Ishikawa (cell line): ENCODE data around the gene FSCN2.

ENCODE experiments used
- CEBPB ChIP-seq: IDR thresholded peaks from 2 replicates; pipeline ENCODE4 v1.6.1; 2012
- CREB1 ChIP-seq: IDR thresholded peaks from 2 replicates; pipeline ENCODE4 v1.6.1; 2012; ENCODE audit warnings: low read depth
- EGR1 ChIP-seq: IDR thresholded peaks from 2 replicates; pipeline ENCODE4 v1.6.1; 2012
- EP300 ChIP-seq: IDR thresholded peaks from 2 replicates; pipeline ENCODE4 v1.6.1; 2012; ENCODE audit warnings: borderline replicate concordance
- FOXM1 ChIP-seq: IDR thresholded peaks from 2 replicates; pipeline ENCODE4 v1.6.1; 2012; ENCODE audit warnings: low read depth, borderline replicate concordance
- NFIC ChIP-seq: IDR thresholded peaks from 2 replicates; pipeline ENCODE4 v1.6.1; 2012
- RAD21 ChIP-seq: IDR thresholded peaks from 2 replicates; pipeline ENCODE4 v1.6.1; 2012; ENCODE audit warnings: low read depth
- TAF1 ChIP-seq: IDR thresholded peaks from 2 replicates; pipeline ENCODE4 v1.6.1; 2012; ENCODE audit warnings: low read depth, mild to moderate bottlenecking
- TCF12 ChIP-seq: IDR thresholded peaks from 2 replicates; pipeline ENCODE4 v1.6.1; 2012; ENCODE audit warnings: low read depth
- TEAD4 ChIP-seq: IDR thresholded peaks from 2 replicates; pipeline ENCODE4 v1.6.1; 2012
- USF1 ChIP-seq: IDR thresholded peaks from 2 replicates; pipeline ENCODE4 v1.6.1; 2012
- YY1 ChIP-seq: IDR thresholded peaks from 2 replicates; pipeline ENCODE4 v1.6.1; 2012; ENCODE audit warnings: low read depth
- ZBTB7A ChIP-seq: IDR thresholded peaks from 2 replicates; pipeline ENCODE4 v1.6.1; 2012; ENCODE audit warnings: low read depth
- TF ChIP-seq, protein P1 (sequence below): IDR thresholded peaks from 2 replicates; pipeline ENCODE4 v1.6.1; 2012
- TF ChIP-seq, protein P2 (sequence below): IDR thresholded peaks from 2 replicates; pipeline ENCODE4 v1.6.1; 2012; ENCODE audit warnings: low read depth, mild to moderate bottlenecking

FSCN2 gene

GRCh38 chr17:81518113-81518784 is 9.9 kb upstream of the FSCN2 start:
- TF ChIP-seq TAF1 (no peak), YY1 (no peak), EP300 (no peak), CREB1 (no peak), RAD21 (no peak), CEBPB (no peak)
- TF ChIP-seq, protein P1, sequence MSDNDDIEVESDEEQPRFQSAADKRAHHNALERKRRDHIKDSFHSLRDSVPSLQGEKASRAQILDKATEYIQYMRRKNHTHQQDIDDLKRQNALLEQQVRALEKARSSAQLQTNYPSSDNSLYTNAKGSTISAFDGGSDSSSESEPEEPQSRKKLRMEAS: 0 out of 2 replicates have a peak, but pooled peaks have one; percentile 75

DNA sequence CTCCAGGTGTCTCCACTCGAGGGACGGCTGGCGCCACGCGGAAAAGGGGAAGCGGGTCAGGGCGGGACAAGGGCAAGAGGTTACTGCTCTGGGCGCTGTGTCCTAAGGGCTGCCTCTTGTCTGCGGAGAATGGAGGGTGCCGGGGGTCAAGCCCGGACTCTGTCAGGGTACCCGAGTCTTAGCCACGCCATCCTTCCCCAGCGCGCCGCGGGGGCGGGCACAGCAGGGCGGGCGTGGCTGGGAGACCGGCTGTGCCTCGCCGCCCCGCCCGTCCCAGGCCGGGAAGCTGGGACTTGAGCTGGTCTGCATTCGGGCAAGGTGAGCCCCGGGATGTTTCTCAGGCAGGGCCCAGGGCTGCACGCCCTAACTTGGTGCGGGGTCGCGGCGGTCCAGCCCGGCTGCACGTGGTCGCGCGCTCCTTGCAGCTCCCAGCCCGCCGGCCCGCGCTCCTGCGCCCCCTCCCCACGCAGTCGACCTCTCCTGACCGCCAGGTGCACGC is 9.3 kb upstream of the FSCN2 start:
- peak; percentile 79 for TF ChIP-seq EGR1
- no peak for TF ChIP-seq ZBTB7A
- peak; percentile 20; the same call in 1 of the 2 replicates for TF ChIP-seq TCF12

GRCh38 chr17:81519284-81520020 is 8.7 kb upstream of the FSCN2 start:
- TF ChIP-seq YY1: peak; percentile 56
- TF ChIP-seq NFIC: no peak
- TF ChIP-seq RAD21: peak; percentile 48; the same call in 1 of the 2 replicates
- TF ChIP-seq, protein P1: peak; percentile 72; the same call in 1 of the 2 replicates
- TF ChIP-seq ZBTB7A: peak; percentile 78
- TF ChIP-seq EP300: no peak
- TF ChIP-seq USF1: no peak

DNA sequence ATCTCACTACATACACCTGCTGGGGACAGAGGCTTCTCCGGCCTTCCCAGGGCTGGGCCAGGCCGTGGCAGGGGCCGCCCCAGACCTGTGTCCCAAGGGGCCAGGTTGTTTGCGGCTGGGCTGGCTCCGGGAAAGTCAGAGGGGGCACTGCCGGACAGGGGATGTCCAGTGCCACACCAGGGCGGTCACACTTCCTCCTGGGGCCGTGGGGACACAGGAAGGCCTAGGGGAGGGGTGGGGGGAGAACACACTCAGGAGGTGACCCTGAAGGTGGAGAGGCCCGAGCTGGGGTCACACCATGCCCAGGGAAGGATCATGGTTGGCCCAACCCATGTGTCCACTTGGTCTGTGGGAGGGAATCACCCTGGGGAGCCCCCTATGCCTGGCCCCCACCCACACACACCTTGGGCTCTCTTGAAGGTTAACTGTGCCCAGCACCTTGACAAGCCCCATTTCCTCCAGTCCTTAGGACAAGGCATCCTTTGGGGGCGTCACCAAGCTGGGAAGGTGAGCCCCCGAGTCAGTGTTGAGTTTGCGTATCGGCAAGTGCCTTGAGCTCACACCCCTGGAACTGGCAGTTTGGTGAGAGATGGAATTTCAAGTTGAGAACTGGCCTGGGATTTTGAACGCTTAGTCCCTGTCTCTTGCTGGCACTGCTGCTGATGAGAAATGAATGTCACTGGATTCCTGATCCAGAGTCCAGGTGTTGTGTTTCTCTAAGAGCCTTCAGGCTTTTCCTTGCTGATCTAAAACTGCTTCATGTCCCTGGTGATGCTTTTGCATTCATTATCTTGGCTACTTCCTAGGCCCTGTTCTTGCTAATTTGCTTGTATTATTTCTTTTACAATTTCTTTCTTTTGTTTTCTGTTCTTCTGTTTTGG is 7.9 kb upstream of the FSCN2 start:
- TF ChIP-seq CEBPB (no peak), YY1 (no peak), USF1 (no peak), EGR1 (no peak), TEAD4 (no peak), CREB1 (no peak), EP300 (no peak), TCF12 (no peak), RAD21 (no peak), ZBTB7A (no peak)
- TF ChIP-seq, protein P2, sequence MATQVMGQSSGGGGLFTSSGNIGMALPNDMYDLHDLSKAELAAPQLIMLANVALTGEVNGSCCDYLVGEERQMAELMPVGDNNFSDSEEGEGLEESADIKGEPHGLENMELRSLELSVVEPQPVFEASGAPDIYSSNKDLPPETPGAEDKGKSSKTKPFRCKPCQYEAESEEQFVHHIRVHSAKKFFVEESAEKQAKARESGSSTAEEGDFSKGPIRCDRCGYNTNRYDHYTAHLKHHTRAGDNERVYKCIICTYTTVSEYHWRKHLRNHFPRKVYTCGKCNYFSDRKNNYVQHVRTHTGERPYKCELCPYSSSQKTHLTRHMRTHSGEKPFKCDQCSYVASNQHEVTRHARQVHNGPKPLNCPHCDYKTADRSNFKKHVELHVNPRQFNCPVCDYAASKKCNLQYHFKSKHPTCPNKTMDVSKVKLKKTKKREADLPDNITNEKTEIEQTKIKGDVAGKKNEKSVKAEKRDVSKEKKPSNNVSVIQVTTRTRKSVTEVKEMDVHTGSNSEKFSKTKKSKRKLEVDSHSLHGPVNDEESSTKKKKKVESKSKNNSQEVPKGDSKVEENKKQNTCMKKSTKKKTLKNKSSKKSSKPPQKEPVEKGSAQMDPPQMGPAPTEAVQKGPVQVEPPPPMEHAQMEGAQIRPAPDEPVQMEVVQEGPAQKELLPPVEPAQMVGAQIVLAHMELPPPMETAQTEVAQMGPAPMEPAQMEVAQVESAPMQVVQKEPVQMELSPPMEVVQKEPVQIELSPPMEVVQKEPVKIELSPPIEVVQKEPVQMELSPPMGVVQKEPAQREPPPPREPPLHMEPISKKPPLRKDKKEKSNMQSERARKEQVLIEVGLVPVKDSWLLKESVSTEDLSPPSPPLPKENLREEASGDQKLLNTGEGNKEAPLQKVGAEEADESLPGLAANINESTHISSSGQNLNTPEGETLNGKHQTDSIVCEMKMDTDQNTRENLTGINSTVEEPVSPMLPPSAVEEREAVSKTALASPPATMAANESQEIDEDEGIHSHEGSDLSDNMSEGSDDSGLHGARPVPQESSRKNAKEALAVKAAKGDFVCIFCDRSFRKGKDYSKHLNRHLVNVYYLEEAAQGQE: no peak
- TF ChIP-seq, protein P1: no peak

- TF ChIP-seq TAF1 (no peak), TEAD4 (no peak), RAD21 (peak; percentile 36; the same call in 1 of the 2 replicates), EP300 (no peak), YY1 (no peak), NFIC (no peak), EGR1 (no peak), CREB1 (no peak), CEBPB (no peak), FOXM1 (no peak), TCF12 (no peak), ZBTB7A (peak; percentile 88), USF1 (no peak)
- TF ChIP-seq, protein P2: no peak
- TF ChIP-seq, protein P1: no peak
These were observed 5.4 kb upstream of the FSCN2 start for GRCh38 chr17:81522491-81523401.
